Cortex of kidney (tissue), 1 donor: ENCODE data around the gene EGLN1.

Experiments used
- DNase-seq: peaks from one replicate; lab custom pipeline; 2025; lab: John Stamatoyannopoulos, UW

EGLN1 gene

DNA sequence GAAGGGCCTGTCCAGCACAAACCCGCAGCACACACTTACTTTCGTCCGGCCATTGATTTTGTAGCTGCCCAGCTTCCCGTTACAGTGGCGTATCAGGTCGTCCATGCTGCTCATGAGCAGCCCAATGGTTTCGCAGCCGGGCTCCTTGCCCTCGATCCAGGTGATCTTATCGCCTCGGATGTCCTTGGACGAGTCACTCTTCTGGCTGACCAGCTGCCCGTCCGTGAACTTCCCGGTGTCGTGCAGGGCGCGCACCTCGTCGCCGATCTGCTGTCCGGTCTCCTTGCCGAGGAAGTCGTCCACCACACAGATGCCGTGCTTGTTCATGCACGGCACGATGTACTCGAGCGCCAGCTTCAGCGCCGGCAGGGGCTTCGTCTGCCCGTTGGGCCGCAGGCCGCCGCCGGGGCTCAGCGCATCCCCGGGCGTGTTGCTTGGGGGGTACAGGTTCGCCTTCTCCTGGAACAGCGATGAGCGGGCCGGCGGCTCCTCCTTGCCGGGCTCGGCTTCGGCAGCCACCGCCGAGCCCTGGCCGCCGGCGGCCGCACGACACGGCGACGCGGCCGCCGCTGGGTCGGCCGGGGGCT is 1.0 kb downstream of the EGLN1 start:
- DNase-seq: no peak

DNA sequence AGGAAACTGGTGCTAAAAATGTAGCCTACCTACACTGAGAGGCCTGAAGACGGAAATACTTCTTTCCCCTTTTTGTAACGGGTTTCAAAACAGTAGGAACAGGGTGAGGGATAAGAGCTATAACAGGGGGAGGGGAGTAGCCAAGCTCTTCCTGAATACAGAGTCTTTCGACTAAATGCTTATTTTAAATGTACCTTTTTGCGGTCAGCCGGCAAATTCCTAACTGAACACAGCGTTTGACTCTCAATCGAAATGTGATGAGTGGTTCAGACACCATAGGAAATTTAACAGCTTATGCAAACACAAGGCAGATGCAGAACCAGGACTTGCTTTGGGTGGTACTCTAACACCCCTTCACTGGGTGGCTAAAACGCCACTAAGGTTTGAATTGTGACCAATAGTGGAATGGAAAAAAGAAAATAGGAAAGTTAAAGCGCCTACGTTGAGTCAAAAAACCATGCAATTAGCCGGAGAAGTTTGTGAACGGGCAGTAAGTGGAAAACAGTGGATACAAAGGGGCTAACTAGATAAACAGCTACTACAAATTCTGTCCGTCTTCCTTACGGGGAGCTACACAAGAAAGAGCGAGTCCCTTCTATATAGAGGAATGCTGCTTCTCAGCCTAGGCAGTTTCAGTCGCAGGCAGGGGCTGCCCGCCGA is 1.7 kb downstream of the EGLN1 start:
- no peak for DNase-seq

GRCh38 chr1:231419738-231420298 is 2.3 kb downstream of the EGLN1 start:
- no peak for DNase-seq

- DNase-seq: no peak
Measured at GRCh38 chr1:231419147-231419546, 2.9 kb downstream of the EGLN1 start.

GRCh38 chr1:231418741-231419107 is 3.4 kb downstream of the EGLN1 start:
- no peak for DNase-seq

DNA sequence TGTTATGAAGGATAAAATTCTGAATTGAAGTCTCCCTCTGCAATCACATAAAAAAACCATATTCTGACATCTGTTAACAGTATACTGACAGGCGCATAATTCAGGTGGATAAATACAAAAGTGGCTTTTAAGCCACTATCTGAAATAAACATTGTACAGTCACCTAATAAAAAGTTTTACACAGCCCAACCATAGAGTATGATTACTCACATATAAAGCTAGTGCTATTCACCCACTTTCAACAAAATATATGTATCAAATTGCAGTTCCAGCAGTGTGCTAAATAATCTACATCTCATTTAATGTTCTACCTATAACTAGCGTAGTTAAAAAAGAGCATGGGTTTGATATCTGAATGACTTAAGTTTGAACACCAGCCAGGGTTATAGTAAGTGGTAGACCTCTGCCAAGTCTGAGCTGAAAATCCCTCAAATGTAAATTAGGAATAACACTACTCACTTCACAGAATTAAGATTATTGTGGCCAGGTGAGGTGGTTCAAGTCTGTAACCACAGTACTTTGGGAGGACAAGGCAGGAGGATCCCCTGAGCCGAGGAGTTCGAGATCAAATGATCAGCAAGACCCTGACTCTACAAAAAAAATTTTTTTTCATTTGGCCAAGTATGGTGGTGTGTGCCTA is 3.9 kb downstream of the EGLN1 start:
- no peak for DNase-seq

DNA sequence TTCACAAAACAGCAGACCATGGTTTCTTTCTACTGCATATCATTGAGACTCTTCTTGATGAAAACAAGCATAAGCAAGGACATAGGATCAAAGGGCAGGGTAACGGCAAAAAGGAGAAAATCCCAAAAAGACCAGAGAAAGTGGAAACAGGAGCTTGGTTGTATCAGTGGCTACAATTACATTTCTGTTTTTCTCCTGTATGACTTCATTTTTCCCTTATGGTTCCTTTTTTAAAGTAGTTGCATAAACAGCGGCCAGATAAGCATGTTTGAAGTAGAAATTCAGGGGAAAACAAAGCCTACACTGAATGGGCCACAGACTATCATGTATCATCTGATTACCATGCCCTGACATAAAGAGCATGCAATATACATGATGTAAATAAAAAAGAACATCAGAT is 4.6 kb downstream of the EGLN1 start:
- no peak for DNase-seq

- DNase-seq: no peak
Measured at GRCh38 chr1:231416901-231417300, 5.2 kb downstream of the EGLN1 start.

GRCh38 chr1:231415018-231415583 is 7.0 kb downstream of the EGLN1 start:
- no peak for DNase-seq

DNA sequence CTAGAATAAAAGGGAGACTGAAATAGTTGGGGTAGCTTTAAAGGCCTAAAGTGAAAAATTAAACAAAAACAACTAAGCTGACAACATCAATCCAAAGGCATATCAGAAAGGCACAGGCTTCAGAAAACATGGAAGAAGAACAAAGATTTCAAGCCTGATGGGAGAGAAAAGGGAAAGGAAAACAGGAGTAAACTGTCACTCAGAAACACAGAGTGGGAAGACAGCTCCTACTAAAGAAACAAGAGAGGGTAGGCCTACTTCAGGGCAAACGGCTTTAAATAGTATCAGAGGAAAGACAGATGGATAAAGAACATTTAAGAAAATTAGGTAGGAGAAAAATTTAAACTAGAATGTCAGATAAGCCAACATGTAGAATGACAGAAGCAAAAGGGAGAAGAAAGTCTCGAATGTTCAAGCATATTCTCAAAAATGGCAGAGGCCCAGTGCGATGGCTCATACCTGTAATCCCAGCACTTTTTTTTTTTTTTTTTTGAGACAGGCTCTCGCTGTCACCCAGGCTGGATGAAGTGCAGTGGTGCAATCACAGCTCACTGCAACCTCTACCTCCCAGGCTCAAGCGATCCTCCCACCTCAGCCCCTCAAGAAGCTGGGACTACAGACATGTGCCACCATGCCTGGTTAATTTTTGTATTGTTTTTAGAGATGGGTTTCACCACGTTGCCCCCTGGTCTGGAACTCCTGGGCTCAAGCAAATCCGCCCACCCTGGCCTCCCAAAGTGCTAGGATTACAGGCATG is 7.6 kb downstream of the EGLN1 start:
- no peak for DNase-seq

DNA sequence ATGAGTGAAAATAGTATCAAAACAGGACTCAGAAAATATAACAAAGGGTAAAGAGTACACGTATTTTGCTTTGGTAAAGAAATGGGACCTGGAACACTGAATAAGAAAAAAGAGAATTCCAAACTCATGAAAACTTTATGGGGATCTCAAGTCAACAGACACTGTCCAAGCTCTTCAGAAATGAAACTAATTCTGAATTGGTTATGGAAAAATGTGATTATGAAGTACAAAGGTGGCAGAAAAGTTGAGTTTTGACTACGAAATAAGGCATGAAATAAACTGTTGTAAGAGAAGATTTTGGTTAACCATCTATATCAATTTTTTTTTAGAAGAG is 8.4 kb downstream of the EGLN1 start:
- no peak for DNase-seq

DNA sequence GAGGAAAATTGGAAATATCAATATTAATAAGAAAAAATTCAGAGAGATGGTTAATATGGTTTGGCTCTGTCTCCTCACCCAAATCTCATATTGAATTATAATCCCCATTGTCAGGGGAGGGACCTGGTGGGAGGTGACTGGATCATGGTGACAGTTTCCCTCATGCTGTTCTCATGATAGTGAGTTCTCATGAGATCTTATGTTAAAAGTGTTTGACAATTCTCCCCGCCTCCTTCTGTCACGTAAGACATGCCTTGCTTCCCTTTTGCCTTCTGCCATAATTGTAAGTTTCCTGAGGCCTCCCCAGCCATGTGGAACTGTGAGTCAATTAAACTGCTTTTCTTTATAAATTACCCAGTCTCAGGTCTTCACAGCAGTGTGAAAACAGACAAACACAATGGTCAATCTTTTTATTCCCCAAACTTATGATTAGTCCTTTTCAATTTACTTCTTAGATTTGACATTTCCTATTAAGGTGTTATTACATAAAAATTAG is 11.0 kb downstream of the EGLN1 start:
- no peak for DNase-seq

- no peak for DNase-seq
Measured at GRCh38 chr1:231410036-231410612, 12.0 kb downstream of the EGLN1 start.

DNA sequence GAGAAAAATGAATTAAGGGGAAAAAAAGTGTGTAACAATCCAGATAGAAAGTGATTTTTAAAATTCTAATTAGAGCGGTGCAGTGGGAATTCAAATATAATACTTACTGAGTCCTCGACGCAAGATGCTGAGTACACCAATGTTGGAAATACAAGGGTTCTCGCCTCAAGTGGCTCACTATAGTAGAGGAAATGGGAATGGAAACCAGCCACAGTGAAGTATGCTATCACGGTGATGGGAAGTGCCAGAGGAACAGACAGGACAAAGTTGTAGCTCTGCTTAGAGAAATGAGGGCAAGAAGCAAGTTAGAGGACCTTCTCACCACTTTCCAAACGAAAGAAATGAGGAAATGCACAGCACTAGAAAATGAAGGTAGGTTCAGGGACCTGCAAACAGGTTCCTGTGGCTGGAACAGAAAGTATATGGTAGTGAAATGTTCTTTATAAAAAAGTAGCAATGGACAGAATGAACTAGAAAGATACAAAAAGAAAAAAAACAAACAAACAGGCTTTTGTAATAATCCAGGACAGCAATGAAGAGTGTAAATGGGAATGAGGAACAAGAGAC is 13.5 kb downstream of the EGLN1 start:
- DNase-seq: no peak

DNA sequence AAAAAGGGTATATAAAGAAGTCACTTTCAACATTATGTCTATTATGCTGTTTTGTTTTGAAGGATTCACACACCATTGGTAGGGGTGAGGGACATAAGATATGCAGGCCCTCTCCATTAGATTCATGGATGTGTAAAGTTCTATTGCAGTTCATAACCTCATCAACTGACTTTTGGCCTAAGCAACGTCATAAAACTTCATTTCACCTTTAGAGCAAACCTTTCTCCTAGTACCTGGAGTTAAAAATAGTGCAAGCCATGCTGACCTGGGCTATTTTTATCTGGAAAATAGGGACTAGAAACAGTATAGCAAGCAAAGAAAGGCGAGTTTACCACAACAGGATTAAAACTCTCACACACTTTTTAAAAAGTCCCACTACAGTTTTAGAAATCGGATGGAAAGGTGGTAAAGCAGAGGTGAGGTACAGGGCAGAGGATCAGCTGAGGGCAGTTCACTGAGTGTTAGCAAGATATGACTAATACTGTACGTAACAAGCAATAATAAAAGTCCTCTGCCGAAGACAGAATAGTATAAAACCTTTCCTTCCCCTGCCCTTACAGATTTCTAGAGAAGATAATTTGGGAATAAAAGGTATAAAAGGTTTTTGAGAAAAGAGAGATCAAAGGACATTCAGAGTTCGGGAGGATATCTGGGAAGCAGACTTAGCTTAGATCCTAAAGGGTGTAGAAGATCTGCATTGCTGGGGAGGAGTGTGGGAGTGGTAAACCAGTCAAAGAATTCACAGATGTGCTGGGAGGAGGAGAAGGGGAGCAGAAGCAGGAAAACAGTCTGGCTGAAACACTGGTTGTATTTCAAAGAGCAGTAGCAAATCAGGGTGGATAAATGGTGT is 14.3 kb downstream of the EGLN1 start:
- no peak for DNase-seq

- no peak for DNase-seq
Measured at GRCh38 chr1:231407049-231407448, 15.0 kb downstream of the EGLN1 start.

- no peak for DNase-seq
Measured at GRCh38 chr1:231404318-231404717, 17.8 kb downstream of the EGLN1 start.

DNA sequence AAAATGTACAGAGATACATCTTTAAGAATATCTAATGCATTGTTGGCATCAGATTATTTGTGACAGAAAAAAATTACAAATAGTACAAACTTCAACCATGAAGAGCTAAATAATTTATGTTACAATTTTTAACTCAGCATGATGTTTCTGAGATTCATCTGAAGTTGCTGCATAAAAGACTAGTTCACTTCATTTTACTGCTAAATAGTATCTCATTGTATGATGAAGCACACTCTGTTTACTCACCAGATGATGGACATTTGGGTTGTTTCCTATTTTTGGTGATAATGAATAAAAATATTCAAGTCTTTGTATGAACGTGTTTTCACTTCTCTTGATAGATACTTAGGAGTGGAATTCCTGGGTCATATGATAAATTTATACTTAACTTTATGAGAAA is 20.6 kb downstream of the EGLN1 start:
- no peak for DNase-seq

GRCh38 chr1:231397886-231398671 is 24.0 kb downstream of the EGLN1 start:
- DNase-seq: no peak

GRCh38 chr1:231396643-231397042 is 25.4 kb downstream of the EGLN1 start:
- no peak for DNase-seq
